Thyroid gland (tissue), 4 donors: ENCODE data around the gene EXOC3L2. TPM values are rescaled to one million over a fixed set of nuclear protein-coding genes. Genes with fewer than 3 reads are reported as not detected.

Experiments
- DNase-seq, 2 donors: peaks; one replicate each; pipeline ENCODE4 v3.0.0-alpha.2; 2019
- H3K27ac ChIP-seq, 3 donors: fragments of 200-600 bp; sonication (generic); 1 replicate in 2 of 3; 2 replicates in 1 of 3; pipeline ENCODE4 v1.5.1; 2016 to 2019; ENCODE audit warnings: mild to moderate bottlenecking in 1 of 3, moderate library complexity in 1 of 3
- H3K27me3 ChIP-seq: fragments of 200-600 bp; sonication (generic); one replicate; pipeline ENCODE4 v1.5.1; 2019
- H3K36me3 ChIP-seq, 2 donors: fragments of 200-600 bp; sonication (generic); one replicate each; pipeline ENCODE4 v1.5.1; 2016 to 2019
- H3K4me1 ChIP-seq, 2 donors: fragments of 200-600 bp; sonication (generic); one replicate each; pipeline ENCODE4 v1.5.1; 2017 to 2019
- H3K4me3 ChIP-seq, 3 donors: fragments of 200-600 bp; sonication (generic); replicated peaks in 1 of 3; 1 replicate in 2 of 3; 2 replicates in 1 of 3; pipeline ENCODE4 v1.5.1; 2016; ENCODE audit warnings: mild to moderate bottlenecking in 1 of 3
- H3K9me3 ChIP-seq: fragments of 200-600 bp; sonication (generic); one replicate; pipeline ENCODE4 v1.5.1; 2017
- CTCF ChIP-seq, 6 experiments: fragments of 200-600 bp in 3 of 6; fragments of 450-650 bp in 3 of 6; sonication (generic) in 3 of 6; IDR thresholded peaks; one replicate each; pipeline ENCODE4 v1.5.1; 2016 to 2019; ENCODE audit warnings: antibody characterized with exemption in 6 of 6, mild to moderate bottlenecking in 2 of 6, inconsistent platforms in 1 of 6, moderate library complexity in 1 of 6
- POLR2A ChIP-seq, 2 donors: fragments of 450-650 bp; IDR thresholded peaks; one replicate each; pipeline ENCODE4 v1.6.1; 2017; ENCODE audit warnings: antibody characterized with exemption in 2 of 2, mild to moderate bottlenecking in 2 of 2, moderate library complexity in 1 of 2
- WGBS, 2 donors: methylation state at CpG; one replicate each; pipeline ENCODE4 v1.1.5; 2017; 5-methylcytosine and 5-hydroxymethylcytosine counted together
- intact Hi-C: fragments of 100-400 bp; cut with DNase I; formaldehyde crosslinking; loops from one replicate; pipeline ENCODE4 v1.15.1; 2023
- total RNA-seq, 4 donors: library from RNA; depleted of rRNA; stranded (reverse); fragments of >200 nt; gene quantifications; one replicate each; pipeline ENCODE4 v1.2.3, GENCODE V29; 2016

The EXOC3L2 gene
- total RNA-seq, 4 donors from 2014 or later, result 2.1 to 17.2 (median 11.4) TPM

- TF ChIP-seq POLR2A (IDR thresholded peaks at IDR 0.05), result no peak
- TF ChIP-seq CTCF (IDR thresholded peaks at IDR 0.05), result no peak
- Histone ChIP-seq H3K36me3 (no peaks in the 10 kb centered on the region), H3K27ac (no peak overlapping the region), H3K4me3 (no peak overlapping the region), H3K27me3 (no peaks in the 10 kb centered on the region), H3K9me3 (no peaks in the 10 kb centered on the region), H3K4me1 (peaks cover 0 to 15% of the 10 kb centered on the region in 2 donors)
- DNase-seq, result no peak
- intact Hi-C loops, result no loop called here
- 89% methylated on average over 13 to 14 of the region's 16 CpGs for WGBS, 2 donors
These were observed 76.3 kb downstream of the EXOC3L2 start for GRCh38 chr19:45168767-45169351.

GRCh38 chr19:45166723-45167252, 78.4 kb downstream of the EXOC3L2 start:
- no peak overlapping the region for H3K27ac ChIP-seq
- intact Hi-C loops, result no loop called here
- H3K4me3 ChIP-seq, result no peak overlapping the region
- 67 to 74% methylated on average over 13 to 14 of the region's 14 CpGs for WGBS, 2 donors
- TF ChIP-seq POLR2A (IDR thresholded peaks at IDR 0.05) (no peak), CTCF (IDR thresholded peaks at IDR 0.05) (no peak)
- no peak for DNase-seq
- H3K27me3 ChIP-seq, result no peaks in the 10 kb centered on the region
- H3K36me3 ChIP-seq, result no peaks in the 10 kb centered on the region
- H3K9me3 ChIP-seq, result no peaks in the 10 kb centered on the region
- peaks cover 0 to 8% of the 10 kb centered on the region in 2 donors for H3K4me1 ChIP-seq

- intact Hi-C loops, result no loop called here
- H3K27ac ChIP-seq, result no peak overlapping the region
- no peaks in the 10 kb centered on the region for H3K9me3 ChIP-seq
- no peaks in the 10 kb centered on the region for H3K36me3 ChIP-seq
- no peaks in the 10 kb centered on the region for H3K27me3 ChIP-seq
- TF ChIP-seq POLR2A (IDR thresholded peaks at IDR 0.05), result no peak
- TF ChIP-seq CTCF (IDR thresholded peaks at IDR 0.05), result no peak
- peaks cover 0 to 15% of the 10 kb centered on the region in 2 donors for H3K4me1 ChIP-seq
- DNase-seq, result peak; percentile 87 to 90
- H3K4me3 ChIP-seq, result no peak overlapping the region
- WGBS, 2 donors, result 42% methylated on average over 12 of the region's 27 CpGs; no CpG with 5 or more reads in 1 of the 2 donors
These were observed 80.5 kb downstream of the EXOC3L2 start for GRCh38 chr19:45164577-45165335.

DNA sequence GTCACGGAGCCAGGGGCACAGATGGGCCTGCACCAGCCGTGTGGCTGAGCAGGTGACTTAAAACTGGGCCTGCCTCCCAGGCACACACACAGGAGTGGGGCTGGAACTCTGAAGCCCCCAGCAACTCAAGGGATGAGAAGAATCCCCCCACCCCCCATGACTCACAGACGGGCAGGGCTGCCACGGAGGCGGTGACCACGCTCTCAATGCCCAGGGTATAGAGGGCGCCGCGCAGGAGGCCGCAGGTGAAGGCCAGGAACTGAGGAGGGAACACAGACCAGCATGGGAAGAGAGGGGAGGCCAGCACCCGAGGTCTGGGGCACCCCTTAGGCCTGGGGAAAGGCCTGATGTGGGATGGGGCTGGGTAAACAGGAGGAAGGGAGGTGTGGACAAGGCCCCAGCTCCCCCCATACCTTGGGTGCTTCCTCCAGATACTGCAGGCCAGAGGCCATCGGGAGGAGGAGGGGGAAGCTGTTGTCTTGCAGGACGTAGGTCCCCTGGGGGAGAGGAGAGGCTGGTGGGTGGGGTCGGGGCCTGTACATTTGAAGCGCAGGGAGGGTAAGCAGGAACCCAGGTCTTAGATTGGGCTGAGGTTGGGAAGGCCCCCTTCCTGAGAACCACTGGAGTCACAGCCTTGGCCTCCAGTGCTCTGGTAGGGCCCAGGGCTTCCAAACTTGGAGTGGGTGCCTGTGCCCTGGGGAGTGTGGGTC, 81.3 kb downstream of the EXOC3L2 start:
- TF ChIP-seq POLR2A (IDR thresholded peaks at IDR 0.05) (no peak), CTCF (IDR thresholded peaks at IDR 0.05) (no peak)
- DNase-seq, result no peak
- Histone ChIP-seq H3K27me3 (no peaks in the 10 kb centered on the region), H3K36me3 (no peaks in the 10 kb centered on the region), H3K4me1 (peaks cover 0 to 15% of the 10 kb centered on the region in 2 donors), H3K4me3 (no peak overlapping the region), H3K27ac (no peak overlapping the region), H3K9me3 (no peaks in the 10 kb centered on the region)
- intact Hi-C loops, result no loop called here
- WGBS, 2 donors, result 86 to 89% methylated on average over 14 to 15 of the region's 15 CpGs
